Urothelium cell line (cell line): ENCODE data around the gene TMEM273.

Experiments used
- DNase-seq: peaks from one replicate; pipeline ENCODE4 v3.0.0; 2011; ENCODE audit warnings: low spot score, mixed read lengths
- FAIRE-seq: peaks from 2 replicates; lab custom pipeline; 2011; peaks lifted over from hg19 to GRCh38; lab: Jason Lieb, UNC

Gene TMEM273

DNA sequence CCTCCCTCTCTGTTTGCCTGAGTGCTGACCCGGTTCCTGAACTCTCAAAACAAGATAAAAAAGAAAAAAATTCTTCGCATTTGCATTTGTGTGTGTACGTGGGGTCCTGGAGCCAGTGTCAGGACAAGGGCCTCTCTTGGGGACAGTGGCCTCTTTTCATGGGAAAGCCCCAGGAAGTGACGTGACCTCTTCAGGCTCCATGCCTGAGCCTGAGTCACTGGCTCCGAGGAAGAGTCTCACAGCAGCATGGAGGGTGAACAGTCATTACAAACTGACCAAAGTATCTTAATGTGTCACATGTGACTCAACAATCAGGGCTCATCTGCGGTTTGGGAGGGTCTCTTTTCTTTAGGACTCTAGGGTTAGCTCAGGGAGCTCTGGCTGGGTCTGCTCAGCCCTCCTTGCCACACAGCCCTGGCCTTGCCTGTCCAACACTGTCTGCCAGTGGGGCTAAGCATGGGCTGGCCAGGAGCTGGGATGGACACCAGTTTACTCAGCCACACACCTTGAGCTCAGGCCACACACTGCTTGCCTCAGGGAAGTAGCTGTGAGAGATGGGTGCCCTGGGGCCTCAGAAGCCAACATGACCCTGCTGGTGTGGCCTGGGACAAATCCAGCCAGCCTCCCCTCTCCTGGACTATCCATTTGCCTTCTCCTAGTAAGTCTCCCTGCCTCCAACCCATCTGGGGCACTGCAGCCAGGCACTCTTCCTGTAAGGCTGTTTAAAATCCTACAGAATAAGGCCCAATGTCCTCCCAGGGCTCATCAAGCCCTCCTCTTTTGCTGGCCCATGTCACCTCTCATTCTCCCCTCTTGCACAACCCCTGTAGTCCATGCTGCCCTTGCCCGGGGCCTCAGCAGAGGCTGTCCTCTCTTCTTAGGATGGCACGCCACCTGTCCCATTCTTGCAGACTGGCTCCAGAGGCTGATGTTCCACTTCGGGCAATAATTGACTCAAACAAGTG, 10.5 kb downstream of the TMEM273 start:
- FAIRE-seq (peak; percentile 84), DNase-seq (peak; percentile 79)

DNA sequence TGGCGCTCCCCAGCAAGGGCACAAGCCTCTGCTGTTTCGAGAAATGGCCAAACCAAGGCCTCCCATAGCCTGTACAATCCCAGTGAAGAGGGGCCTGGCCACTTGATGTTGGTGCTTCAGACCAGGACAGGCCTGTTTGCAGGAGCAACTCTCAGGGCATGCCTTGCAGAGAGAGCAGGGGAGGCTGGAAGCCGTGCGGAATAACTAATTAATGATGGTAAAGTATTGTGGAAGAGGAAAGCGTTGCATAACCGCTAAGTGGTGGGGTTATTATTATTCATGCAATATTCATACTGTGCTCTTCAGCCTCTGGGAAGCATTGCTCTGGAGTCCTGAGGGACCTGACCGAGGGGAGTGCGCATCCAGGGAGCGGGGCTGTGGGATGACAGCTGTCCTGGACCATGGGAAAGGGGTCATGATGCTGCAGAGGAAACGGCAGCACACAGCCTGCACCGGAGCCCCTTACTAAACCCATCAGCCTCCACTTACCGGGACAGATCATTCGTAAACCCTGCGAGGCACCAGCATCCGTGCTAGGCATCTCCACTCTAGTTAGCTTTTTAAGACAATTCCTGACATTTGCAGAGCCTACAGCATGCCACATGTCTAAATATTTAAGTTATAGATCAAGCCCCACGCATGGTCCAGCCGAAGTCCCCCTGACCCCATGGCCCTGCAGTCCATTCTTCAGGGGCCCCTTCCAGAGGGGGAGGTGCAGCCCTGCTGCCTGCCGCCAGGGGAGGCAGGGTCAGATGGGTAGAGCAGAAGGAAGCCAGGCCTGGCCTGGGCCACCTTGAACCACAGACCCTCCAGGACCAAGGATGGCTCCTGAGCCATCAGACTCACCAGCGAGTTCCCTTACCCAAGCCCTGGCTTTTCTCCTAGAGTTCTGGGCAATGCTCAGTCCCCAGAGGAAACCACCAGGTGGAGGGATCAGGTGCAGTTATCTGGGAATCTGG, 11.6 kb downstream of the TMEM273 start:
- no peak for FAIRE-seq
- DNase-seq: no peak

DNA sequence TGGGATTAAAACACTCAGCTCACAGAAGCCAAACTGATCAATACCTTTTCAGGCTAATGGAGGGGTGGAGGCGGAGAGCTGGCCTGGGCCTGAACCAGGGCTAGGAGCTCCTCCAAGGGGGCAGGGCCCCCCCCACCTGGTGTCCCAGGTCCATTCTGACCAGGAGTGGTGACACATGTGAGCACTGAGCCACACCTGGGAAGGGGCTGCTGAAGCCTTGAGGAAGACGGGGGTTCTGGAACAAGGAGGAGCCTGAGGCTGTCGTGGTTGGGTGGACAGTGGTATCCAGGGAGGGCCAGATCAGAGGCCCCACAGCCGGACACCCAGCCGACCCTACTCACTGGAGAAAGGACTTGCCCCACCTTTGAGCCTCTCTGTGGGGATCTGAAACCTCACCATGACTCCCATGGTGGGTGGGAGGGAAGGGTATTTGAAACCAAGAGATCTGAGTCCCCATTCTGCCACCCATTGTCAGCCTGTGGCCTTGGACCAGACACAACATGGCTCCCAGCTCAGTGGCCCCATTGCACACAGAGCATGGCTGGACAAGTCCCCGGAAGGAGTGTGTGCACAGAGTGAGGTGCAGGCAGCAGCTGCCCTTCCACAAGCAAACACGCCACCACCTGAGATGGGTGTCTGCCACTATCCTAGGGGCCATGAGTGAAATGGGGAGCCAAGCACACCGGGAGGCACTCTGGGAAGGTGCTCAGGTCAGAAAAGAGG, 12.4 kb downstream of the TMEM273 start:
- DNase-seq: no peak
- no peak for FAIRE-seq

DNA sequence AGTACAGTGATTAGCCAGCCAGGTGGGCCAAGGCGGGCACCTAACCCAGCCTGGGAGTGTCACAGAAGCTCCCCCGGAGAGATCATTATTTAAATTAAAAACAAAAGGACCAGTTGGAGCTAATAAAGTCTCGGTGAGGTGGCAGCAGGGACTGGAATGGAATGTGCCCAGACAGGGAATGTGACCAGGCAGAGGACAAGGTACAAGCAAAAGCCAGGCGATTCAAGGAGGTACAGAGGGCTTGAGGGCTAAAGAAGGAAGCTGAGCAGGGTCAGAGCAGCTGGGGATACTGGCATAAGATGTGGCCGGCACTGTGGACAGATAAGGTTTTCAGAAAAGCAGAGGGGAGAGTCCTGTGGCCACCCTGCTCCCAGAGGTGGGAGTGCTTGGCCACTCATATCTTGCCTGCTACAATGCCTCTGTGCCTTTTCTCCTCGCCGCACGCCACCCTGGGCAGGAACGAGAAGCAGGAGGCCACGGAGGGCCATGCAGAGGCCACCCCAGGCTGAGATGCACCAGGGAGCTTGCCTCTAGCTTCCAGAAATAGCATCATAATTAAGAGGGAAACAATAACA, 13.2 kb downstream of the TMEM273 start:
- no peak for DNase-seq
- FAIRE-seq: no peak

DNA sequence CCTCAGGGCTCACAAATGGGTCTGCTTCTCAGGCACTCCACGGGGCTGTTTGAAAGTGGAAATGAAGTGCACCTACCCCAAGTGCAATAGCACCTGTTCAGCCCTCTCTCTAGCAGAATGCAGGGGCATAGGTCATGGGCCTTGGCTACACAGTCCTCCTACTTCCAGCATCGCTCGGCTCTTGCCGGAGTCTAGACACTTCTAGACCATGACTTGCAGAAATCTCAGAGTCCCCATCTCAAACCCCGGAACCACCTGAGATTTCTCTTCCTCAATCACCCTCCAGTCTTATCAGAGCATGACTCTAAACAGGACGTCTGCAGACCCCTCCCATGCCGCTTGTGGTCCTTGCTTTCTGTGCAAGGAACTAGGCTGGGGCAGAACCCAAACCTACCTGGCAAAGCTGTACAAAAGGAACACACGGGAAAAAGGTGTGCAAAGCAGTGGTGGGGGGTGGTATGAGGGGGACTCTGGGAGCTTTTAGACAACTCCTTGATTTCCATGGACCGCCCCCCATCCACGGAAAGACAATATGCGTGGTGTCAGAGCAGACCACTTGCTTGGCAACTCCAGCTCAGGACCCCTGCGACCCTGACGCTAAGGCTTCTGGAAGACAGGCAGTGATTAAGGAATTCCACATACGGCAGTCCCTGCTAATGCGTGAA, 13.8 kb downstream of the TMEM273 start:
- DNase-seq (no peak), FAIRE-seq (no peak)

DNA sequence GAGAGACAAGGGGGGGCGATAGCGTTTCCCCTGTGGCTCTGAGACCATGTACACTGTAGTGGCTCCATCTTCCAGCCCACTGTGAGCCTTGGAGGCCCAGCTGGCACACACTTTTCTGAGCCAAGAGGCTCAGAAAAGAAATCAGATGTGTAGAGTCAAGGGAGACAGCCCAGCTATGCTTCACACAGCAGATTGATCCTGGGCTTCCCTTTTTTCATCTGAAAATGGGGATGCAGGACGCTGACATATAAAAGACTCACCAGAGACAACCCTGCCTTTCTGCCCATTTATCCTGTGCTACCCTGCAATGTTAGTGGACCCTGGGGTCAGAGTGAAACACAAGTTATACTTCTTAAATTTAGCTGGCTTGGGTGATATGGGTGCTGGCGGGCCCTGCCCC, 14.3 kb downstream of the TMEM273 start:
- DNase-seq: no peak
- no peak for FAIRE-seq

DNA sequence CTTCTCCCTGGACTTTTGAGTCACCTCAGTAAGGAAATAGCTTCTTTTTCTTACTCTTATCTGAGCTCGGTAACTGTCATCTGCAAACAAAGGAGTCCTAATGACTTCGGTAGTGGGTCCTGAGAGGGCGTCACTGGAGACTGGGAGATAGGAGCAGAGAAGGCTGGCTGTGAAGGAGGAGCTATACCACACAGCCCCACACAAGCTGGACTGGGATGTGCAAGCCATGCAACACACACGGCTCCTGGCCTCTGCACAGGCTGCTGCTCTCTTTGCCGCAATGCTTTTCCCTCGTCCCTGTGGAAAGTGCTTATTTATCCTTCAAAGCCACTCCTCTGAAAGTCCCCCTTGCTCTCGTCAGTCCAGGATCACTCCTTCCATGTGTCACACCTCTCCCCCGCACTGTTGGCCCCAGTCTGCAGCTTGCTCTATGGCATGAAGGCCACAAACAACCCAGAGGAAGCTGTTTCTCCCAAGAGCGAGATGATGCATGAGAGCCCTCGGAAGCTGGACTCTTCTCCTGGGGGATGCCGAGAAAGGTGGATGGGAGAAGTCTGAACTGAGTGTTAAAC, 14.9 kb downstream of the TMEM273 start:
- FAIRE-seq (no peak), DNase-seq (no peak)

DNA sequence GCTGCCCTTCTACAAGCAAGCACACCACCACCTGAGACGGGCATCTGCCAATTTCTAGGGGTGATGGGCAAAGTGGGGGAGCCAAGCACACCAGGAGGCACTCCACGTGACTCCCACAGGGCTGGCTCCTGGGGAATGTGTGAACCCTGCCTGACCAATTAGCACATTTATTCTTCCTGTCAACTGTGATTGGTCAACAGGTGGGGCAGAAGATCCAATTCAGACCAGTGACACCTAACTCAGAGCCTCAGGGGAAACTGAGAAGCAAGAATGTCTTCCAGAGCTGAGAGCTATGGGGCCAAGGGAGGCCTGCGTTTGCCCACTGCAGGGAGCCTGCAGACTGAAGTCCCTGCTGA, 15.4 kb downstream of the TMEM273 start:
- no peak for FAIRE-seq

DNA sequence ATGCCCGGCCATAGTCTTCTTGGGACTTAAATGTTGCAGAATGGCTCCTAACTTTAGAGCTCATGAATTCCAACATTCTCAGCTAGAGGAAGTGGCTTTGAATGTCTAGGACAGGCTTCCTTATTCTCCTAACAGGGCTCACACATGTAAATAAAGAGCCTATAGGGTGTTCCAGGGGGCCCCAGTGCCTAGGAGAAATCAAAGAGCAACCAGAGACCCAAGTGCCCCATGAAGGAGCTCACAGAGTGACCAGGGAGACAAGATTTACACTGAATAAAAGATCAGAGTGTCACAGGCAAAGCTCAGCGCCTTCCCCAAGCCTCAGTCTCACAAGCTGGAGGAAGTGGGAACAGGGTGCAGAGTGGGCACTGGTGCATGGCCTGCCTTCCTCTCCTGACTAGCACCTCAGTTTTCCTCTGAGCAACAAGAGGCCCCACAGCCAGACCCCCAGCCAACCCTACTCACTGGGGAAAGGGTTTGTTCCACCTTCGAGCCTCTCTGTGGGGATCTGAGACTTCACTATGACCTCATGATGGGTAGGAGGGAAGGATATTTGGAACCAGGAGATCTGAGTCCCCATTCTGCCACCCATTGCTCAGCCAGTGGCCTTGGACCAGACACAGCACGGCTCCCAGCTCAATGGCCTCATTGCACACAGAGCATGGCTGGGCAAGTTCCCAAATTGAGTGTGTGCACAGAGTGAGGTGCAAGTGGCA, 16.0 kb downstream of the TMEM273 start:
- FAIRE-seq: no peak
- DNase-seq: no peak

More for the DNA sequence above, 15.4 kb downstream of the TMEM273 start:
- no peak for DNase-seq

DNA sequence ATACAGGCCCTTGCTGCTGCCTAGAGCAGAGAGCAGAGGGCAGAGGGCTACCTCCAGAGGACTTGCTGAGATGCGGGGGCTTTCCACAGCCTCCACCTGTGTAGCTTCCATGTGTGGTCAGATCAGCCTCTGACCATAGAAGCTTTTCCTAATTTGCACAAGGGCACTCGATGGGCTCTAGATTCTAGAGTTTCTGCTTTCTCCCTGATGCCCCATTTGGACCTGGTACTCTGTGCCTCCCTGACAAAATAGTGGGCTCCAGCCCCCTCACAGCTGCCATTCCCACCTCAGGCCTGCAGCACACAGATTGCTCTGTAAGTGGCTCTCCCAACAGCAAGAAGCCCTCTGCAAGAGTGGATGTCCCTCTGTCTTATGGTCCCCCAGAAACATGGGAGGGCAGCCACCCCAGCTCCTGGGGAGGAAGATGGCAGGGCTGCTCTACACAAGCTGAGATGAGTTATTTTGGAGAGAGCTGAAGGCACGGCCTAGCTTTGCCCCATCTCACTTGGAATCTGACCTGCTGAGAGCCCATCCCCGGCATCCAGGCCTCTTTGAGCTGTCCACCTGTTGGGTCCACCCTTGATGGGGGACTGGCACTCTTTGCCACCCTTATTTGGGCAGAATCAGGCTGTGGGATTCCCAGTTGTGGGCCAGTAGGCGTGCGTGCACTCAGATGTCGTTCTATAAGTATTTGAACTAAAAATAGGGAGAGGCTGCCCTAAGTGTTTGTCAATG, 16.7 kb downstream of the TMEM273 start:
- no peak for FAIRE-seq
- DNase-seq: no peak

DNA sequence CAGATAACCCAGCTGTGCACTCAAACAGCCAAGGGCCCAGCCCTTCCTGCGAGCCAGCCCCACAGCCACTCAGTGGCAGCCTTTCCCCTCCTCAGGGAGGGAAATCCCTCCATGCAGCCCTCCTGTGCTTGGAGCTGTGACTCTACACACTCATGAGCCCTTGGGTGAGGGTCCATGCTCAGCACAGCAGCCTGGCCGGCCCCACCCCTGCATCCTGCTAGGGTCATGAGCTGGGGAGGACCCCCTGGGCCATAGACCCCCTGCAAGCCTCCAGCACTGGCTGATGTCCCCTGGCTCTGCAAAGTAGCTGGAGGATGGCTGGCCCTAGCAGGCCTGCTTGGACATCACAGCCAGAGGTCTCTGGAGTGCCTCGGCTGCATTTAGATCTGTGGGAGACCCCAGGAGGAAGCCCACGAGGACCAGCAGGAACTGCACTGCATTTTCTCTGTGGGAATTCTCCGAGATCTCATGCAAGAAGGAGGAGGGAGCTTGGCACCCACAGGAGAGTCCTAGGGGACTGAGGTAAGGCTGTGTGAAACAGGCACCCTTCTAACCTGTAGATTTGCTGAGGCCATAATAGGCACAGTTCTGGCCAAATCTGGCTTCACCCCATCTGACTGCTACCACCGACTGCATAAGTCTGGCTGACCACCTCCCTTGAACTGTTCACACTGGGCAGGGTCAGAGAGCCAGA, 17.4 kb downstream of the TMEM273 start:
- FAIRE-seq (no peak), DNase-seq (no peak)

DNA sequence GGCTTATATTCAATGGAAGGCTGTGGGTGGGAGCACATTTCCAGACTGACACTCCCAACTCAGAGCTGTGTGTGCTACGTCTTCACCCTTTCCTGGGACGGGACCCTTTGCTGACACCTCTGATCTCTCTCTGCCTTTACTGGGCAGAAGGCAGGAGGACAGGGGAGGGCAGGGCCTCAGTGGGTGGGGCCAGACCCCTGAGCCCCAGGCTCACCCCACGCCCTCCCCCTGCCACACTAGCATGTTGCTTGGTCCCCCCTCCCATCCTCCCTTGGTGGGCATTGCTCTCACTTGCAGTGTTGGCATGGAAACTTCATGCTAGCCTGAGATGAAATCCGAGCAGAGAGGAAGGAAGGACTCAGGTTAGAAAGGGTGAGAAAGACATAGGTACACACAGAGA, 18.4 kb downstream of the TMEM273 start:
- DNase-seq: no peak
- FAIRE-seq: no peak

DNA sequence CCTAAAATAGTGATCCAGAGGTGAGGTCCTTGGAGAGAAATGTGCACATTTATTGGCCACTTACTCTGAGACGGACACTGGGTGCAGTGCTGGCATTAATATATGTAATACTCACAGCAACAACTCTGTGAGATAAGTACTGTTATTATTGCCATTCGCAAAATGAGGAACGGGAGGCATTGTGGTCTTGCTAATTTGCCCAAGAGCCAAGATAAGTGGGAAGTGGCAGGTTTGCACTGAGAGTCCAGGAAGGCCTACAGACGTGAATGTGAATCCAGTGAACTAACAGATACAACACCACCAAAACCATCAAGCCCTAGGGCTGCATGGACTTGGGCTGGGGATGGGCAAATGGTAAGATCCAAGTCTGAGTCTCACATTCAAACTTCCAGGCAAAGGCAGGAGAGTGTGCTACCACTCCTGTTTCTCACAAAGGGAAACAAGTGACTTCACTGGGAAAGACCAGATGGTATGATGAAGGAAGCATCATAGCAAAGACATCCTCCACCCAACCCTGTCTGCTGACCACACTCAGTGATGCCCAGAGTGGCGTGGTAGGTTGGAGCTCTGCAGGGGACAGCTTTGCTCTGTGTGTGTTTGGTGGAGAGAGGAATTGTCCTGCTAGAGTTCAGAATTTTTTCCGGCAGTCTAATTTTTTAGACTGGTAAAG, 19.2 kb downstream of the TMEM273 start:
- FAIRE-seq: no peak
- no peak for DNase-seq

DNA sequence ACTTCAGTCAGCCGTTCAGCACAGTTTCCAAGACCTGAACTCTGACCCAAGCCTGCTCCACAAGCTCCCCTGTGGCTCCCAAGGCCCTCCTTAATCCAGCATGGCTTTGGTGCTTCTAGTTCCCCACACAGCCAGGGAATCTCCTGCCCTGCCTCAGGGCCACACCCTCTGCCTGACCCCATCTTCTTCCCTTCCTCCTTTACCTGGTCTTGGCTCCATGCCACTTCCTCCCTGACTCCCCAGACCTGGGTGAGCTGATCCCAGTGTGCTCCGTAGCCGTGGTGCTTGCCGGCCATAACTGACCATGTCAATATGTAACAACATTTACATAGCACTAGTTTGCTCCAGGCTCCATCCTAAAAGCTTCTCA, 20.0 kb downstream of the TMEM273 start:
- no peak for FAIRE-seq

DNA sequence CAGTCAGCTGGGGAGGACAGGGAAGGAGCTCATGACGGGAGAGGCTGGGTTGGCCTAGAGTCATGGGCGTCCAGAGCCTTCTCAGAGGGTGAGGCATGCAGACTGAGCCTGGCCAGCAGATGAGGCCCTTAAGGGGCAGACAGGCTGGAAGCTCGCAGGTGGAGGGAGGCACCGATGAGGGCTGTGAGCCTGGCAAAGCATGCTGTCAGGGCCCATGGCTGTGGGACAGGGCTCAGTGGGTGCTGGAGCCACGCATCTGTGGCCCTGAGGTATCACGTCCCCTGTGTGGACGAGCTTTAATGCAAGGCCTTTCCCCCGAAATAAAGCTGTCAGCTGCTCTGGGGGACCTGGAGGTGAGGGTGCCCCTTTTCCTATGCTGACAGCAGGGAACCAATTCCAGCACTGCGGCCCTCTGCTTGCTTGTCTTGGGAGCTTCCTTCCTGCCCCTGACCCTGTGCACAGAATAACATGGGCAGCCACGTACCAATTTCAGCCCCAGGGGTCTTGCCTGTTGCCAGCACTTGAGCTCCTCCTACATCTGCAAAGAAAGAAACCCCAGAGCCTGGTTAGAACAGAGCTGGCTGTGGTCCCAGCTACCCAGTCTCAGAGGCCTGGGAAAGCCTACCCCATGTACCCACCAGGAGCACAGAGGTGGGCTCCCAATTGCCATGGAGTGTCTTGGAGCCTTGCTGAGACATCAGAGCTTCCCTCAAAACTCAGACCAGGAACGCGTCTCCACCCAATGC, 20.6 kb downstream of the TMEM273 start:
- DNase-seq (no peak), FAIRE-seq (no peak)

More for the DNA sequence above, 20.0 kb downstream of the TMEM273 start:
- DNase-seq: no peak
